ENCODE results near the gene BMP4. TPM values are rescaled to one million over a fixed set of nuclear protein-coding genes. Genes with fewer than 3 reads are reported as not detected.
A peak's percentile ranks its signal among the peaks of the same experiment; 100 is the strongest.

The BMP4 gene
- total and polyA plus RNA-seq, 11 donors, result 3.1 to 18.4 (median 5.8) TPM

DNA sequence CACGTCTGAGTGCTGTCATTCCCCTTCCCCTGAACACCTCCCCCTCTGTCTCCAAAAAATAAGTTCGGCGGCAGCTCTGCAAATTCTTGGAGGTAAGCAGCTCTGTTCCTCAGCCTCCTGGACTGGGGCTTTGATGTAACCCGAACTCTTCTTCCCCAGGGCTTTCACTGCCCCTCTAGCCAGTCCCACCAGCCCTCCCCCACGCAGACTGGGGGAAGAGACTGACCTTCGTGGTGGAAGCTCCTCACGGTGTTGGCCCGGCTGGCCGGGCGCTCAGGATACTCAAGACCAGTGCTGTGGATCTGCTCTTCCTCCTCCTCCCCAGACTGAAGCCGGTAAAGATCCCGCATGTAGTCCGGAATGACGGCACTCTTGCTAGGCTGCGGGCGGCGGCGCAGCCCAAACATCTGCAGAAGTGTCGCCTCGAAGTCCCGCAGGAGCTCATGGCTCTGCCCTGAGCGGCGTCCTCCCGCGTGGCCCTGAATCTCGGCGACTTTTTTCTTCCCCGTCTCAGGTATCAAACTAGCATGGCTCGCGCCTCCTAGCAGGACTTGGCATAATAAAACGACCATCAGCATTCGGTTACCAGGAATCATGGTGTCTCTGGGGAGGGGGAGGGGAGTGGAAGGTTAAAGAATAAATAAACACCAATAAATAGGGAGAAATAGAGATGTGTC is 4.9 kb downstream of the BMP4 start:
- Histone ChIP-seq H3K27me3 (peaks cover 0 to 56% (median 13%) of the 10 kb centered on the region in 9 donors), H3K36me3 (peaks cover 0 to 37% (median 9%) of the 10 kb centered on the region in 9 donors), H3K9me3 (no peaks in the 10 kb centered on the region), H3K27ac (peak overlapping the region in 6 of 12 donors; percentile 9 to 94 (median 66)), H3K4me3 (peak overlapping the region; percentile 4 to 93 (median 70)), H3K4me1 (peaks cover 0 to 53% (median 10%) of the 10 kb centered on the region in 12 donors)
- TF ChIP-seq, protein P1, sequence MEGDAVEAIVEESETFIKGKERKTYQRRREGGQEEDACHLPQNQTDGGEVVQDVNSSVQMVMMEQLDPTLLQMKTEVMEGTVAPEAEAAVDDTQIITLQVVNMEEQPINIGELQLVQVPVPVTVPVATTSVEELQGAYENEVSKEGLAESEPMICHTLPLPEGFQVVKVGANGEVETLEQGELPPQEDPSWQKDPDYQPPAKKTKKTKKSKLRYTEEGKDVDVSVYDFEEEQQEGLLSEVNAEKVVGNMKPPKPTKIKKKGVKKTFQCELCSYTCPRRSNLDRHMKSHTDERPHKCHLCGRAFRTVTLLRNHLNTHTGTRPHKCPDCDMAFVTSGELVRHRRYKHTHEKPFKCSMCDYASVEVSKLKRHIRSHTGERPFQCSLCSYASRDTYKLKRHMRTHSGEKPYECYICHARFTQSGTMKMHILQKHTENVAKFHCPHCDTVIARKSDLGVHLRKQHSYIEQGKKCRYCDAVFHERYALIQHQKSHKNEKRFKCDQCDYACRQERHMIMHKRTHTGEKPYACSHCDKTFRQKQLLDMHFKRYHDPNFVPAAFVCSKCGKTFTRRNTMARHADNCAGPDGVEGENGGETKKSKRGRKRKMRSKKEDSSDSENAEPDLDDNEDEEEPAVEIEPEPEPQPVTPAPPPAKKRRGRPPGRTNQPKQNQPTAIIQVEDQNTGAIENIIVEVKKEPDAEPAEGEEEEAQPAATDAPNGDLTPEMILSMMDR (IDR thresholded peaks at IDR 0.05), result no peak
- TF ChIP-seq POLR2A (IDR thresholded peaks at IDR 0.05), result no peak
- 14 to 25% (median 23%) methylated on average over 32 of the region's 32 CpGs for WGBS, 4 donors
- DNase-seq (no peak), ATAC-seq (no peak)
- intact Hi-C loops (cut with DNase I), result loop anchor here in 7 of 10 donors (2.0 to 10.0 kb wide), 16 partner anchors 57 to 417 kb away; no protein-coding TSS in a partner anchor

DNA sequence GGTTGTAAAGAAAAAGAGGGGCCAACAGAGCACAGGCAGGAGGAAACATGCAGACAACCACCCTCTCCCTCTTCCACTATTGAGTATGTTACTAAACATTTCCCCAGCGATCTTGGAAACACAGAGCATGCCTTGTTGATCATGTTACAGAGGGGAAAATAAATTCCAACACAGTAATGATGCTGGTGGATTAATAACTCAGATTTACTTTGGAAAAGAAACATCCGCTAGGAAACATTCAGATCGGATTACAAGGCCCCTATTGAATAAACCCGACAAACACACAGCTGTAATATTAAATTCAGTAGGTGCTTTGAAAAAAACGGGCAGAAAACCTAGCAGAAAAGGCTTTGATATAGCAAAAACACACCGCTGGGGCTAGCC is 5.4 kb downstream of the BMP4 start:
- Histone ChIP-seq H3K4me3 (peak overlapping the region; percentile 4 to 93 (median 70)), H3K27me3 (peaks cover 0 to 56% (median 13%) of the 10 kb centered on the region in 9 donors), H3K9me3 (no peaks in the 10 kb centered on the region), H3K4me1 (peaks cover 0 to 53% (median 10%) of the 10 kb centered on the region in 12 donors), H3K27ac (peak overlapping the region in 3 of 12 donors; percentile 47 to 94 (median 93)), H3K36me3 (peaks cover 0 to 37% (median 9%) of the 10 kb centered on the region in 9 donors)
- intact Hi-C loops (cut with DNase I), result loop anchor here in 7 of 10 donors (5.0 to 10.0 kb wide), 14 partner anchors 56 to 416 kb away; no protein-coding TSS in a partner anchor
- 56 to 77% (median 68%) methylated on average over 6 of the region's 6 CpGs for WGBS, 4 donors
- ATAC-seq (no peak), DNase-seq (no peak)
- TF ChIP-seq, protein P1 (IDR thresholded peaks at IDR 0.05), result no peak
- TF ChIP-seq POLR2A (IDR thresholded peaks at IDR 0.05), result no peak

DNA sequence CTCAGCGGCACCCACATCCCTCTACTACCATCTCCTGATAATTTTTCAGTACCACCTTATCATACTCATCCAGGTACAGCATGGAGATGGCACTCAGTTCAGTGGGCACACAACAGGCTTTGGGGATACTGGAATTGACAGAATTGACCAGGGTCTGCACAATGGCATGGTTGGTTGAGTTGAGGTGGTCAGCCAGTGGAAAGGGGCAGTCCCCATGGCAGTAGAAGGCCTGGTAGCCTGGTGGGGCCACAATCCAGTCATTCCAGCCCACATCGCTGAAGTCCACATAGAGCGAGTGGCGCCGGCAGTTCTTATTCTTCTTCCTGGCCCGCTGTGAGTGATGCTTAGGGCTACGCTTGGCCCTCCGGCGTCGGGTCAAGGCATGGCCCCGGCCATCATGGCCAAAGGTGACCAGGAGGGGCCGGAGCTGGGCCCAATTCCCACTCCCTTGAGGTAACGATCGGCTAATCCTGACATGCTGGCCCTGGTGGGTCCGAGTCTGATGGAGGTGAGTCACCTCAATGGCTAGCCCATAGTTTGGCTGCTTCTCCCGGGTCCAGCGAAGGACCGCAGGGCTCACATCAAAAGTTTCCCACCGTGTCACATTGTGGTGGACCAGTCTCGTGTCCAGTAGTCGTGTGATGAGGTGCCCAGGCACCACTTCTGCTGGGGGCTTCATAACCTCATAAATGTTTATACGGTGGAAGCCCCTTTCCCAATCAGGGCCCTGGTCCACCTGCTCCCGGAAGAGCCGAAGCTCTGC is 6.4 kb downstream of the BMP4 start:
- WGBS, 4 donors, result 94 to 98% (median 96%) methylated on average over 16 to 24 of the region's 24 CpGs
- no peak for ATAC-seq
- peaks cover 0 to 37% (median 9%) of the 10 kb centered on the region in 9 donors for H3K36me3 ChIP-seq
- TF ChIP-seq, protein P1 (IDR thresholded peaks at IDR 0.05), result no peak
- no peak for TF ChIP-seq POLR2A (IDR thresholded peaks at IDR 0.05)
- DNase-seq, result no peak
- intact Hi-C loops (cut with DNase I), result loop anchor here in 7 of 10 donors (5.0 to 10.0 kb wide), 14 partner anchors 55 to 415 kb away; no protein-coding TSS in a partner anchor
- H3K27ac ChIP-seq, result no peak overlapping the region
- no peaks in the 10 kb centered on the region for H3K9me3 ChIP-seq
- peak overlapping the region in 2 of 12 donors; percentile 74 to 93 for H3K4me3 ChIP-seq
- peaks cover 0 to 54% (median 8%) of the 10 kb centered on the region in 9 donors for H3K27me3 ChIP-seq
- peaks cover 0 to 45% (median 7%) of the 10 kb centered on the region in 12 donors for H3K4me1 ChIP-seq

DNA sequence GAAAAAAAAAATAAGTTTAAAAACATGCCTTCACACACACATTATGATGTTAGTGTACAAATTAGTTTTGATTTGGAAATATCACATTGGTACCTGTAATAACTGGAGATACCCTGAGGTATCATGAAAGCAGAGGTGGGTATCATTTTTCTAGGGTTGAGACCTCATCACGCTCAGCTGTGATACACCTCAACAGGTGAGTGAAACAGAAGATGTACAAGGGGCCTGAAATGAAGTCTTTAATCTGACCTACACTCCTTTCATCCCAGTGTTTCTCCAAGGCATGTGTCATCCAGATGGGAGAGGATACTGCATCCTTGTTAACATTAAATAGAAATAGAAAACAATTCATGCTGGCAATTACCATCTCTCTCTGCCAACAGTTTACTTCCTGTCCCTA is 7.4 kb downstream of the BMP4 start:
- Histone ChIP-seq H3K9me3 (no peaks in the 10 kb centered on the region), H3K27ac (no peak overlapping the region), H3K36me3 (peaks cover 0 to 37% (median 9%) of the 10 kb centered on the region in 9 donors), H3K27me3 (peaks cover 0 to 44% (median 8%) of the 10 kb centered on the region in 9 donors), H3K4me1 (peaks cover 0 to 36% (median 7%) of the 10 kb centered on the region in 12 donors), H3K4me3 (no peak overlapping the region)
- 92 to 100% (median 95%) methylated on average over 1 of the region's 1 CpG for whole genome bisulfite sequencing, 4 donors
- intact Hi-C loops (cut with DNase I), result no loop called here
- TF ChIP-seq, protein P1 (IDR thresholded peaks at IDR 0.05), result no peak
- TF ChIP-seq POLR2A (IDR thresholded peaks at IDR 0.05), result no peak
- no peak for DNase-seq
- ATAC-seq, result no peak
